ENCODE measurements around the gene INO80B.
"Not testable (repeated sequence)": the region's sequence is repeated elsewhere in the genome, so short reads cannot be mapped to it uniquely, and the experiment has no call there.

The INO80B gene

GRCh38 chr2:74464406-74464805 lies 9.5 kb downstream of the INO80B start:
- no peak for DNase-seq (ENCODE audit: low read depth)
- H3K4me3 ChIP-seq (ENCODE audit: control insufficient read depth, low read depth, low read length): peak overlapping the region; percentile 81
- TF ChIP-seq CTCF (conservative IDR thresholded peaks at IDR 0.05; ENCODE audit: control insufficient read depth, insufficient read depth, low read depth, low read length): no peak

GRCh38 chr2:74470742-74471141 lies 15.9 kb downstream of the INO80B start:
- not testable (repeated sequence) for DNase-seq (ENCODE audit: low read depth); H3K4me3 ChIP-seq (ENCODE audit: control insufficient read depth, low read depth, low read length)

GRCh38 chr2:74471332-74472065 lies 16.6 kb downstream of the INO80B start:
- H3K4me3 ChIP-seq (ENCODE audit: control insufficient read depth, low read depth, low read length): peak overlapping the region; percentile 71
- no peak for TF ChIP-seq CTCF (conservative IDR thresholded peaks at IDR 0.05; ENCODE audit: control insufficient read depth, insufficient read depth, low read depth, low read length)
- DNase-seq (ENCODE audit: low read depth): no peak

- H3K4me3 ChIP-seq (ENCODE audit: control insufficient read depth, low read depth, low read length): peak within 1 kb of the TSS; percentile 71
- no peak for TF ChIP-seq CTCF (conservative IDR thresholded peaks at IDR 0.05; ENCODE audit: control insufficient read depth, insufficient read depth, low read depth, low read length)
- peak; percentile 93 for DNase-seq (ENCODE audit: low read depth)
Observed at GRCh38 chr2:74472086-74472944, 17.4 kb downstream of the INO80B start, which contains the start of gene MRPL53. TSS of gene MRPL53 (minus strand) at chr2:74472680. CDS start at chr2:74472660, 20 bp downstream.

- TF ChIP-seq CTCF (conservative IDR thresholded peaks at IDR 0.05; ENCODE audit: control insufficient read depth, insufficient read depth, low read depth, low read length): no peak
- H3K4me3 ChIP-seq (ENCODE audit: control insufficient read depth, low read depth, low read length): peak overlapping the region; percentile 71
- DNase-seq (ENCODE audit: low read depth): no peak
Observed at GRCh38 chr2:74472945-74473258, 18.0 kb downstream of the INO80B start.

GRCh38 chr2:74474481-74474880 lies 19.6 kb downstream of the INO80B start:
- no peak overlapping the region for H3K4me3 ChIP-seq (ENCODE audit: control insufficient read depth, low read depth, low read length)
- no peak for TF ChIP-seq CTCF (conservative IDR thresholded peaks at IDR 0.05; ENCODE audit: control insufficient read depth, insufficient read depth, low read depth, low read length)
- no peak for DNase-seq (ENCODE audit: low read depth)

- peak; percentile 33 for TF ChIP-seq CTCF (conservative IDR thresholded peaks at IDR 0.05; ENCODE audit: control insufficient read depth, insufficient read depth, low read depth, low read length)
- DNase-seq (ENCODE audit: low read depth): no peak
- H3K4me3 ChIP-seq (ENCODE audit: control insufficient read depth, low read depth, low read length): no peak overlapping the region
Observed at GRCh38 chr2:74474899-74475298, 20.0 kb downstream of the INO80B start.
